OCI-LY3 (cell line): ENCODE measurements around the gene CDC42EP2.

Experiments
- EZH2phosphoT487 ChIP-seq: fragments of 200-600 bp; shearing (Covaris generic); IDR thresholded peaks from 2 replicates; pipeline ENCODE4 v1.6.1; 2018; ENCODE audit warnings: antibody characterized with exemption, mixed run types, low read depth
- TF ChIP-seq, protein P1 (sequence below): fragments of 200-600, 300-600 bp; sonication (generic); IDR thresholded peaks from 2 replicates; pipeline ENCODE4 v1.5.1; 2014; ENCODE audit warnings: antibody characterized with exemption, low read length, low read depth

- TF ChIP-seq, protein P1, sequence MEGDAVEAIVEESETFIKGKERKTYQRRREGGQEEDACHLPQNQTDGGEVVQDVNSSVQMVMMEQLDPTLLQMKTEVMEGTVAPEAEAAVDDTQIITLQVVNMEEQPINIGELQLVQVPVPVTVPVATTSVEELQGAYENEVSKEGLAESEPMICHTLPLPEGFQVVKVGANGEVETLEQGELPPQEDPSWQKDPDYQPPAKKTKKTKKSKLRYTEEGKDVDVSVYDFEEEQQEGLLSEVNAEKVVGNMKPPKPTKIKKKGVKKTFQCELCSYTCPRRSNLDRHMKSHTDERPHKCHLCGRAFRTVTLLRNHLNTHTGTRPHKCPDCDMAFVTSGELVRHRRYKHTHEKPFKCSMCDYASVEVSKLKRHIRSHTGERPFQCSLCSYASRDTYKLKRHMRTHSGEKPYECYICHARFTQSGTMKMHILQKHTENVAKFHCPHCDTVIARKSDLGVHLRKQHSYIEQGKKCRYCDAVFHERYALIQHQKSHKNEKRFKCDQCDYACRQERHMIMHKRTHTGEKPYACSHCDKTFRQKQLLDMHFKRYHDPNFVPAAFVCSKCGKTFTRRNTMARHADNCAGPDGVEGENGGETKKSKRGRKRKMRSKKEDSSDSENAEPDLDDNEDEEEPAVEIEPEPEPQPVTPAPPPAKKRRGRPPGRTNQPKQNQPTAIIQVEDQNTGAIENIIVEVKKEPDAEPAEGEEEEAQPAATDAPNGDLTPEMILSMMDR, result no peak; the same call in 1 of the 2 replicates
- no peak for TF ChIP-seq EZH2phosphoT487
These were observed 1.2 kb downstream of the CDC42EP2 start for GRCh38 chr11:65315866-65316226.
